Measurements from ENCODE around the gene CYBC1. TPM values are rescaled to one million over a fixed set of nuclear protein-coding genes. Genes with fewer than 3 reads are reported as not detected.

The CYBC1 gene
- total and polyA plus RNA-seq, 9 donors, result 28.9 to 53.5 (median 33.7) TPM

DNA sequence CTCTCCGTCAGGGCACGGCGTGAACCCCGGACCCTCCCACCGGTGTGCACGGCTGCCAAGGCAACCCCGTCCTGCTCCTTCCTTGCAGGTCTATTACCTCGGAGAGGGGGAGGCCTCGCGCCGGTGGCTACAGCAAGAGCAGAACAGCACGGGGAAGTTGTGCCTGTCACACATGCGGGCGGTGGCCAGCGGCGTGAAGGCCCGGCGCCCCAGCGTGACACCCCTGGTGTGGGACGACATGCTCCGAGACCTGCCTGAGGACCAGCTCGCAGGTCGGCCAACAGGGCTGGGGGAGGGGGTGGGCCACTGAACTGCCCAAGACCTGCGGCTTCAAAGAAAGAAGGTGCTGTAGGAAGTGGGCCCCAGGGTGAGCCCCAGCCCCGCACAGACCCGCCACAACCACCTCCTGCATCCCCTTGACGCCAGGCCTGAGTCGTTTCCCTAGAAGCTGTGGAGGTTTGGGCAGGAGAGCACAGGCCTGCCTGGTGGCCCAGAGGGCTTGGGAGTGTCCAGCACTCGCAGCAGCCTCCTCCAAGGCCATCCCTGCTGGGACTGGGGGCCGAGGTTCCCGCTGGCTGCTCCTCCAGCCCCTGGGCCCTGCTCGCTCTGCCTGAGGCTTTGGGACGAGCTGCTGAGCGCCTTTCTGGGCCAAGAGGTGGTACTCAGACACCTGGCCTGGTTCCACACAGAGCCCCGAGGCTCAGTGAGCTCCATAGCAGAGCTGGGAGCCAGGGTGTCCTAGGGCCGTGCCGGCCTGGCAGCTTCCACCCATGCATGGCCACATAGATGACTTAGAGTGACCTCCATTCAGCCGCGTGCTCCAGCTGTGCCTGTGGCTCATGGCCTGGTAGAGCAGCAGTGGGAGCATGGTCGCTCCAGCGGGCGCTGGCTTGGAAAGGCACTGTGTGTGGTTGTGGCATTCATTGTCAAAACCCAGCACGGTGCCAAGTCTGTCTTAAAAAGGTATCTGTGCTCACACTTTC lies 14.7 kb downstream of the CYBC1 start:
- DNase-seq, result no peak
- Histone ChIP-seq H3K4me1 (ENCODE audit: control insufficient read depth, insufficient read depth, low read length) (peaks cover 6% of the 10 kb centered on the region), H3K27ac (ENCODE audit: low read length) (no peak overlapping the region), H3K36me3 (ENCODE audit: control insufficient read depth, insufficient read depth, low read length) (peaks cover 47% of the 10 kb centered on the region), H3K9me3 (replicated peaks; ENCODE audit: control insufficient read depth, low read depth, low read length) (no peaks in the 10 kb centered on the region), H3K4me3 (ENCODE audit: low read length) (no peak overlapping the region), H3K27me3 (ENCODE audit: control insufficient read depth, insufficient read depth, low read length) (no peaks in the 10 kb centered on the region)
- 87% methylated on average over 31 of the region's 43 CpGs for WGBS (ENCODE audit: insufficient coverage)

DNA sequence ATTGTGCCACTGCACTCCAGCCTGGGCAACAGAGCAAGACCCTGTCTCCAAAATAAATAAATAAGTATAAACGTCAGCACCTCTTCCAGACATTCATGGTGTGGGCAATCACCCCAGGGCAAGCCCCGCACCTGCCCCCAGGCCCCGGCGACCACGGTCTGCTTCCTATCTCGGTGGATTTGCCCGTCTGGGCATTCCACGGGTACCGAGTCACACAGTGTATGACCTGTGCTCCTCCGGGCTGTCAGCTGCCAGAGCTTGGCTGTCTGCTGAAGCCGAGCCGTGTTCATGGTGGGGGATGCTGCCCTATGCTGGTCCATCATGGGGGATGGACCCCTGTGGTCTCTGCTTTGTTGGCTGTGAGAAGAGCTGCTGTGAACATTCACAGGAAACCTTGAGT lies 15.4 kb downstream of the CYBC1 start:
- H3K4me3 ChIP-seq (ENCODE audit: low read length), result no peak overlapping the region
- H3K36me3 ChIP-seq (ENCODE audit: control insufficient read depth, insufficient read depth, low read length), result peaks cover 48% of the 10 kb centered on the region
- H3K27me3 ChIP-seq (ENCODE audit: control insufficient read depth, insufficient read depth, low read length), result no peaks in the 10 kb centered on the region
- H3K27ac ChIP-seq (ENCODE audit: low read length), result no peak overlapping the region
- no peaks in the 10 kb centered on the region for H3K9me3 ChIP-seq (replicated peaks; ENCODE audit: control insufficient read depth, low read depth, low read length)
- H3K4me1 ChIP-seq (ENCODE audit: control insufficient read depth, insufficient read depth, low read length), result no peaks in the 10 kb centered on the region
- WGBS (ENCODE audit: insufficient coverage), result 88% methylated on average over 12 of the region's 12 CpGs
- DNase-seq, result no peak

DNA sequence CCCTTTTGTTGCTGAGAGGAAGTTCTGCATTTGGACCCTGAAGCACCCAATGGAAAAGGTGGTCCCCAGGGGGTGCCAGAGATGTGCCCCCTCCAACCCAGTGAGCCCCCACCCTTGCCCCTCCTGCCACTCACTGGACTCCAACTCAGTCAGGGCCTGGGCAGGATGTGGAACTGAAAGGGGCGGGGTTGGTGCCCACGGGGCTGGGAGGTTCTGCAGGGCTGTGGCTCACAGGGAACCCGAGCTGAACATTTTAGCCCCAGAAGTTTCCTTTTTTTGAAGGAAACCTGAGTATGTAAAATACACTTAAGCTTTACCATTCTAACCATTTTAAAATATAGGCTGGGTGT lies 16.4 kb downstream of the CYBC1 start:
- WGBS (ENCODE audit: insufficient coverage), result no CpG with 5 or more reads among the region's 3 CpGs
- no peaks in the 10 kb centered on the region for H3K4me1 ChIP-seq (ENCODE audit: control insufficient read depth, insufficient read depth, low read length)
- H3K27ac ChIP-seq (ENCODE audit: low read length), result no peak overlapping the region
- no peak for DNase-seq
- H3K27me3 ChIP-seq (ENCODE audit: control insufficient read depth, insufficient read depth, low read length), result no peaks in the 10 kb centered on the region
- peaks cover 52% of the 10 kb centered on the region for H3K36me3 ChIP-seq (ENCODE audit: control insufficient read depth, insufficient read depth, low read length)
- no peaks in the 10 kb centered on the region for H3K9me3 ChIP-seq (replicated peaks; ENCODE audit: control insufficient read depth, low read depth, low read length)
- no peak overlapping the region for H3K4me3 ChIP-seq (ENCODE audit: low read length)

DNA sequence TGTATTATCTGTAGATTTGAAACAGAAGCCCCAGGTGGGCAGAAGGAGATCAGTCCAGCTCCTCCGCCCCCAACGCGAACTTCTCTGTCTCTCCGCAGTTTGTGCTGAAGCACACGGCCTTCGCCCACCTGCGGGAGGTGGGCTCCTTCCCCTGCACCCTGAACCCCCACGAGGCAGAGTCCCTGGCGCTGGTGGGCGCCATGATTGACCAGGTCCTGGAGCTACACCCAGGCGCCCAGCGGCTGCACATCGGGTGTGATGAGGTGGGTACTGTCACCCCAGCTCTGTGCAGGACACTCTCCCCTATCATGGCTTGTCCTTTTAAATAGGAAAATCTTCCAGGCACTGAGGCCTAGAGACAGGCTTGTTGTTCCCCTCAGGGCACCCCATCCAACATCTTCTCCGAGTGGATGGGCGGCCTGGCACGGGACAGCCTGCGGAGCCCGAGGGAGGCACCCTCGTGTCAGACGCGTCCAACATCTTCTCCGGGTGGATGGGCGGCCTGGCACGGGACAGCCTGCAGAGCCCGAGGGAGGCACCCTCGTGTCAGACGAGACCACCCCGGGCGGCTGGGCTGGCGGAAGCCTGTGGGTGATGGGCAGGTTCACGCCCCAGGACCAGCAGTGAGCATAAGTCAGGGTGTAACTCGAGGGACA lies 16.9 kb downstream of the CYBC1 start:
- no peaks in the 10 kb centered on the region for H3K9me3 ChIP-seq (replicated peaks; ENCODE audit: control insufficient read depth, low read depth, low read length)
- H3K36me3 ChIP-seq (ENCODE audit: control insufficient read depth, insufficient read depth, low read length), result peaks cover 52% of the 10 kb centered on the region
- WGBS (ENCODE audit: insufficient coverage), result 93% methylated on average over 30 of the region's 32 CpGs
- no peak for DNase-seq
- H3K27ac ChIP-seq (ENCODE audit: low read length), result no peak overlapping the region
- no peak overlapping the region for H3K4me3 ChIP-seq (ENCODE audit: low read length)
- no peaks in the 10 kb centered on the region for H3K27me3 ChIP-seq (ENCODE audit: control insufficient read depth, insufficient read depth, low read length)
- H3K4me1 ChIP-seq (ENCODE audit: control insufficient read depth, insufficient read depth, low read length), result no peaks in the 10 kb centered on the region

DNA sequence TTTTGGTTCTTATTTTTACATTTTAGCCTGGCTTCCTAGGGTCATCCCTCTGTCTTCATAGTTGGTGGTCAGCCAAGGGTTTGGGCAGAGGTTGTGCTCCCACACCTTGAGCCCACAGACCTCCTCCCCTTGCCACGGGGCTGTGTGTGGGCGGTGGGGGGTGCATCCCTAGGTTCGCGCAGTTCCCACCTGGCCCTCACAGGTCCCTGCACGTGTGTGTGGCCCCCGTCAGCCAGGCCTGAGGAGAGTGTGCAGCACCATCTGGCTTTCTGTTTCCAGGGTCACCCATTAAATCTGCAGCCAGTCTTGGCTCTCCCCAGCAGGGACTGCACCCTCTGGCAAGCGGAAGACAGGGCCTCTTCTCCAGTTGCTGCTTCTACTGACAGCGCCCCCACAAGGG lies 18.5 kb downstream of the CYBC1 start:
- no peaks in the 10 kb centered on the region for H3K4me1 ChIP-seq (ENCODE audit: control insufficient read depth, insufficient read depth, low read length)
- 83% methylated on average over 7 of the region's 8 CpGs for WGBS (ENCODE audit: insufficient coverage)
- DNase-seq, result no peak
- H3K36me3 ChIP-seq (ENCODE audit: control insufficient read depth, insufficient read depth, low read length), result peaks cover 46% of the 10 kb centered on the region
- H3K27me3 ChIP-seq (ENCODE audit: control insufficient read depth, insufficient read depth, low read length), result no peaks in the 10 kb centered on the region
- no peak overlapping the region for H3K27ac ChIP-seq (ENCODE audit: low read length)
- H3K9me3 ChIP-seq (replicated peaks; ENCODE audit: control insufficient read depth, low read depth, low read length), result no peaks in the 10 kb centered on the region
- H3K4me3 ChIP-seq (ENCODE audit: low read length), result no peak overlapping the region

DNA sequence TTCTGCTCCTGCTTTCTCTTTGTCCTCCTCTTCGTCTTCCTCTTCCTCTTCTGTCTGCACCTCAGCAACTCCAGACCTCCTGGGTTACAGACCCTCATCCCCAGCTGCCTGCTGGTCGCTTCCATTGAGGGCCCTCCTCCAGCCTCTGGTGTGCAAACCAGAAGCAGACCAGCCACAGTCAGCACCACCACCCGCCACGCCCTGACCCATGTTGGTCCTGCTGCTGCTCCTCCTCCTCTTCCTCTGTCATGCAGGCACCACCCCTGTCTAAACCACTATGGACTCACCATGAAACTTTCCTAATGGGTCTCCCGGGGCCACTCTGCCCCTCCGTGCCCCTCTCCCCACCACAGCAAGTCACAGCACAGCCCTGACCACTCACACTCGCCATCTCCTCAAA lies 20.7 kb downstream of the CYBC1 start:
- DNase-seq, result no peak
- no peaks in the 10 kb centered on the region for H3K27me3 ChIP-seq (ENCODE audit: control insufficient read depth, insufficient read depth, low read length)
- H3K4me1 ChIP-seq (ENCODE audit: control insufficient read depth, insufficient read depth, low read length), result no peaks in the 10 kb centered on the region
- no peaks in the 10 kb centered on the region for H3K9me3 ChIP-seq (replicated peaks; ENCODE audit: control insufficient read depth, low read depth, low read length)
- no peak overlapping the region for H3K27ac ChIP-seq (ENCODE audit: low read length)
- H3K4me3 ChIP-seq (ENCODE audit: low read length), result no peak overlapping the region
- 96% methylated on average over 3 of the region's 7 CpGs for WGBS (ENCODE audit: insufficient coverage)
- H3K36me3 ChIP-seq (ENCODE audit: control insufficient read depth, insufficient read depth, low read length), result peaks cover 27% of the 10 kb centered on the region

DNA sequence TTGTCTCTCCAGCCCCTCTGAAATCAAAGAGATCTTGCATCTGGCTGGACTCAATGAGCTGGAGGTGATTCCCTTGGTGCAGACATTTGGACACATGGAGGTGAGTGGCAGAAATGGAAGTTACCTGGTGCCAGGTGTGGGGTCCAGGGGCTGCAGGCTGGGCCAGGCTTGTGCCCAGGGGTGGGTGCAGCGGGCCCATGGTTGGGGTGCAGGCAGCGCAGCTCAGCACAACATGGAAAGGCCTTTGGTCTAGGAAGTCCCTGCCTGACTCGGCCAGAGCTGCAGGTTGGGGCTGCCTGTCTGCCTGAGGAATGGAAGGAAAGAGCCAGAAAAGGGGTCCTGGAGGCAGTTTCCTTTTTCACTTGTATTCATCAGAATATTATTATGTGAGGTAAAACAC lies 22.0 kb downstream of the CYBC1 start:
- 100% methylated on average over 2 of the region's 3 CpGs for WGBS (ENCODE audit: insufficient coverage)
- H3K4me1 ChIP-seq (ENCODE audit: control insufficient read depth, insufficient read depth, low read length), result no peaks in the 10 kb centered on the region
- H3K4me3 ChIP-seq (ENCODE audit: low read length), result no peak overlapping the region
- H3K27me3 ChIP-seq (ENCODE audit: control insufficient read depth, insufficient read depth, low read length), result no peaks in the 10 kb centered on the region
- H3K36me3 ChIP-seq (ENCODE audit: control insufficient read depth, insufficient read depth, low read length), result peaks cover 30% of the 10 kb centered on the region
- no peak for DNase-seq
- no peaks in the 10 kb centered on the region for H3K9me3 ChIP-seq (replicated peaks; ENCODE audit: control insufficient read depth, low read depth, low read length)
- no peak overlapping the region for H3K27ac ChIP-seq (ENCODE audit: low read length)

DNA sequence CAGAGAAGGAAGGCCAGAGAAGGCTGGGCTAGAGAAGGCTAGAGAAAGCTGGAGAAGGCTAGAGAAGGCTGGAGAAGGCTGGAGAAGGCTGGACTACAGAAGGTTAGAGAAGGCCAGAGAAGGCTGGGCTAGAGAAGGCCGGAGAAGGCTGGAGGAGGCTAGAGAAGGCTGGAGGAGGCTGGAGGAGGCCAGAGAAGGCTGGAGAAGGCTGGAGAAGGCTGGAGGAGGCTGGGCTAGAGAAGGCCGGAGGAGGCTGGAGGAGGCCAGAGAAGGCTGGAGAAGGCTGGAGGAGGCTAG lies 25.7 kb downstream of the CYBC1 start:
- Histone ChIP-seq H3K27me3 (ENCODE audit: control insufficient read depth, insufficient read depth, low read length) (no peaks in the 10 kb centered on the region), H3K36me3 (ENCODE audit: control insufficient read depth, insufficient read depth, low read length) (peaks cover 34% of the 10 kb centered on the region), H3K9me3 (replicated peaks; ENCODE audit: control insufficient read depth, low read depth, low read length) (peaks cover 4% of the 10 kb centered on the region), H3K4me3 (ENCODE audit: low read length) (no peak overlapping the region), H3K27ac (ENCODE audit: low read length) (no peak overlapping the region), H3K4me1 (ENCODE audit: control insufficient read depth, insufficient read depth, low read length) (peaks cover under 1% of the 10 kb centered on the region)
- no peak for DNase-seq
- 98% methylated on average over 2 of the region's 2 CpGs for whole genome bisulfite sequencing (ENCODE audit: insufficient coverage)

DNA sequence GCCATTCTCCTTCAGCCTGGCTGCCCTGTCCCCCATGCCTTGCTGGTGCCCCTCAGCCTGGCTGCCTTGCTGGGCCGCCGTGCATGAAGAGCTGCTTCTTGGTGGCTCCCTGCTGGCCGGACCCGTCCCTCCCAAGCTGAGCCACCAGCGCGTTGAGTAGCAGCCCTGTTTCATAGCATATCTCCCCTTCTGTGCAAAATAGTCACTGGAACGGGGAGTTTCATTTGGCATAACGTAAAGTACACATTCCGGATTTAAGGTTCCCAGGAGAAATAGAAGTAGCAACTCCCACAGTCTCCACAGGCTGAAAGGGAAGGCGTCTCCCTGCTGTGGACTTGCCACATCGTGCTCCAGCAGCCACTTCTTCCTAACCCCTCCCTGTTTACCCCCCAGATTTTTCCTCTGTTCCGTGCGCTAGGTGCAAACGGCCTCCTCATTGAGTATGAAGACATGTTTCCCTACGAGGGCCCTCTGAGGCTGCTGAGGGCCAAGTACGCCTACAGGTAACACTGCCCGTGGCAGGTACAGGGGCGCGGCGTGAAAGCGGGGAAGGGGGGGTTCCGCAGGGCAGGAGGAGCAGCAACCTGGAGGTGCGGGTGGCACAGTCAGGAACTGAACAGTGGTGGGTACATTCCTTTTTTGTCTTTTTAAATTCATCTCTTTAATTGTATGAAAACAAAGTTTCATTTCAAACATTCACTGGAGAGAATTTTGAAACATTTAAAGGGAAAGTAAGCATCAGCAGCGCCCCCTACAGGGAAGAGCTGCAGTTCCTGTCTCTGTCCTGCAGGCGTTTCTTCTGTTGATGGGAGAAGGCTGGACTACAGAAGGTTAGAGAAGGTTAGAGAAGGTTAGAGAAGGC lies 26.3 kb downstream of the CYBC1 start:
- H3K27ac ChIP-seq (ENCODE audit: low read length), result no peak overlapping the region
- WGBS (ENCODE audit: insufficient coverage), result 53% methylated on average over 16 of the region's 25 CpGs
- DNase-seq, result no peak

DNA sequence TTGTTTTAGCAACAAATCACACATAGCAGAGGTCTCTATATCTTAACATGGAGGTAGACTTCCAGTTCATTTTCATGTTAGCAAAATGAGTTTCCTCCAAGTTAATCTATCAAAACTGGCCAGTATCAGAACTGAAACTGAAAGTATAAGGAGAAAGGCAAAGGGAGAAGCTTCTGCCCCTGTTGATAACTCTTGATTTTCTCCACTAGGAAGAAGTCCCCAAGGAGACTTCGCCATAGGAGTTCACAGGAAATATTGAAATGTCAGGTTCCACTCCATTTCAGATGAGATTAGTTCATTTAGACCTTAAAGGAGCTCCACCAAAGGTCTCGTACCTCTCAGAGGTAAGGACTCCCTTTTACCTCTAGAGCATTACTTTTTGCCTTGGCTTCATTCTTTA lies 31.0 kb downstream of the CYBC1 start:
- Histone ChIP-seq H3K27ac (ENCODE audit: low read length) (no peak overlapping the region), H3K4me3 (ENCODE audit: low read length) (no peak overlapping the region), H3K27me3 (ENCODE audit: control insufficient read depth, insufficient read depth, low read length) (no peaks in the 10 kb centered on the region), H3K4me1 (ENCODE audit: control insufficient read depth, insufficient read depth, low read length) (peaks cover 14% of the 10 kb centered on the region), H3K9me3 (replicated peaks; ENCODE audit: control insufficient read depth, low read depth, low read length) (peaks cover 4% of the 10 kb centered on the region), H3K36me3 (ENCODE audit: control insufficient read depth, insufficient read depth, low read length) (peaks cover 23% of the 10 kb centered on the region)
- WGBS (ENCODE audit: insufficient coverage), result 100% methylated on average over 1 of the region's 2 CpGs
- no peak for DNase-seq

More for the DNA sequence above, 26.3 kb downstream of the CYBC1 start:
- Histone ChIP-seq H3K36me3 (ENCODE audit: control insufficient read depth, insufficient read depth, low read length) (peaks cover 30% of the 10 kb centered on the region), H3K9me3 (replicated peaks; ENCODE audit: control insufficient read depth, low read depth, low read length) (peaks cover 4% of the 10 kb centered on the region), H3K4me1 (ENCODE audit: control insufficient read depth, insufficient read depth, low read length) (peaks cover 3% of the 10 kb centered on the region), H3K27me3 (ENCODE audit: control insufficient read depth, insufficient read depth, low read length) (no peaks in the 10 kb centered on the region), H3K4me3 (ENCODE audit: low read length) (no peak overlapping the region)

Data from muscle of leg (tissue), 11 donors.